SK-N-SH treated with all-trans-retinoic acid at 6 μM for 48 hours (cell line): ENCODE data around the gene DDX53.

Experiments used
- ARNTL ChIP-seq: fragments of 450-650 bp; formaldehyde crosslinking; IDR thresholded peaks from 2 replicates; pipeline ENCODE4 v1.5.0; 2020; ENCODE audit warnings: low read depth, mild to moderate bottlenecking, moderate library complexity, borderline replicate concordance
- BACH2 ChIP-seq: fragments of 250-450 bp; sonication (Bioruptor Pico); IDR thresholded peaks from 2 replicates; pipeline ENCODE4 v1.9.0; 2021; ENCODE audit warnings: mild to moderate bottlenecking, borderline replicate concordance
- ESRRG ChIP-seq: fragments of 250-450 bp; sonication (Bioruptor Pico); IDR thresholded peaks from 2 replicates; pipeline ENCODE4 v1.6.1; 2021; ENCODE audit warnings: mild to moderate bottlenecking
- ISL1 ChIP-seq: fragments of 250-450 bp; sonication (Bioruptor Pico); IDR thresholded peaks from 2 replicates; pipeline ENCODE4 v2.1.2; 2022; ENCODE audit warnings: mild to moderate bottlenecking, moderate library complexity
- OSR1 ChIP-seq: fragments of 250-450 bp; sonication (Bioruptor Pico); IDR thresholded peaks from 2 replicates; pipeline ENCODE4 v1.8.0; 2022; ENCODE audit warnings: moderate library complexity, mild to moderate bottlenecking, inconsistent platforms
- PPARA ChIP-seq: fragments of 250-450 bp; sonication (Bioruptor Pico); IDR thresholded peaks from 2 replicates; pipeline ENCODE4 v1.5.0; 2020; ENCODE audit warnings: mild to moderate bottlenecking, borderline replicate concordance
- RARB ChIP-seq: fragments of 250-450 bp; sonication (Bioruptor Pico); IDR thresholded peaks from 2 replicates; pipeline ENCODE4 v1.8.0; 2021; ENCODE audit warnings: mild to moderate bottlenecking, moderate library complexity
- SNAI2 ChIP-seq: fragments of 250-450 bp; sonication (Bioruptor Pico); IDR thresholded peaks from 2 replicates; pipeline ENCODE4 v1.5.0; 2020; ENCODE audit warnings: mild to moderate bottlenecking, moderate library complexity
- TCF4 ChIP-seq: fragments of 250-450 bp; sonication (Bioruptor Pico); IDR thresholded peaks from 2 replicates; pipeline ENCODE4 v1.8.0; 2021; ENCODE audit warnings: mild to moderate bottlenecking, moderate library complexity, borderline replicate concordance
- TOX ChIP-seq: fragments of 250-450 bp; sonication (Bioruptor Pico); IDR thresholded peaks from 2 replicates; pipeline ENCODE4 v1.8.0; 2021; ENCODE audit warnings: mild to moderate bottlenecking, moderate library complexity, borderline replicate concordance
- ZFP30 ChIP-seq: fragments of 450-650 bp; formaldehyde crosslinking; IDR thresholded peaks from 2 replicates; pipeline ENCODE4 v1.5.0; 2022; ENCODE audit warnings: mild to moderate bottlenecking, moderate library complexity
- TF ChIP-seq, protein P1 (sequence below): fragments of 250-450 bp; sonication (Bioruptor Pico); IDR thresholded peaks from 2 replicates; pipeline ENCODE4 v1.5.1; 2020; ENCODE audit warnings: low read depth, mild to moderate bottlenecking, moderate library complexity
- TF ChIP-seq, protein P2 (sequence below): fragments of 250-450 bp; sonication (Bioruptor Pico); IDR thresholded peaks from 2 replicates; pipeline ENCODE4 v1.8.0; 2020; ENCODE audit warnings: mild to moderate bottlenecking, moderate library complexity, borderline replicate concordance

DNA sequence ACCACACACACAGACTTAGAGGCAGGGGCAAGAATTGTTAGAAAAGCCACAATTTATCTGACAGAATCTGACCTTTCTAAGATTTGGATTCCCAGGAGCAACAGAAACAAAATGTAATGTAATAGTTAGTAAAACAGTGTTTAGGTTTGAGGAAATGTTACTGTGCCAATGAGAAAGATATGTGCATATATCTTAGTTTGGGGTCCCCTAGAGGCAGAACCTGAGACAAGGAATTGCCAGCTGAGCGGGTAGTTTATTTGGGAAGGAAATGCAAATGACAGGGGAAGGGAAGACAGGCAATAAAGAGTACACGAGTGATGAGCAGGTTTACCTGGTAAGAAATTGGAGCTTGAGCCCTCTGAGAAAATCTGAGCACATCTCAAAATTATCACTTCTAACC, 31.3 kb upstream of the DDX53 start:
- TF ChIP-seq RARB (CRISPR knock-in tag) (no peak), TOX (no peak), TCF4 (CRISPR knock-in tag) (no peak), ZFP30 (no peak), ESRRG (CRISPR knock-in tag) (no peak), BACH2 (CRISPR knock-in tag) (no peak), OSR1 (no peak), SNAI2 (CRISPR knock-in tag) (no peak), ARNTL (no peak), PPARA (CRISPR knock-in tag) (no peak), ISL1 (CRISPR knock-in tag) (no peak)
- TF ChIP-seq, protein P1, sequence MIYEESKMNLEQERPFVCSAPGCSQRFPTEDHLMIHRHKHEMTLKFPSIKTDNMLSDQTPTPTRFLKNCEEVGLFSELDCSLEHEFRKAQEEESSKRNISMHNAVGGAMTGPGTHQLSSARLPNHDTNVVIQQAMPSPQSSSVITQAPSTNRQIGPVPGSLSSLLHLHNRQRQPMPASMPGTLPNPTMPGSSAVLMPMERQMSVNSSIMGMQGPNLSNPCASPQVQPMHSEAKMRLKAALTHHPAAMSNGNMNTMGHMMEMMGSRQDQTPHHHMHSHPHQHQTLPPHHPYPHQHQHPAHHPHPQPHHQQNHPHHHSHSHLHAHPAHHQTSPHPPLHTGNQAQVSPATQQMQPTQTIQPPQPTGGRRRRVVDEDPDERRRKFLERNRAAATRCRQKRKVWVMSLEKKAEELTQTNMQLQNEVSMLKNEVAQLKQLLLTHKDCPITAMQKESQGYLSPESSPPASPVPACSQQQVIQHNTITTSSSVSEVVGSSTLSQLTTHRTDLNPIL, result no peak
- TF ChIP-seq, protein P2, sequence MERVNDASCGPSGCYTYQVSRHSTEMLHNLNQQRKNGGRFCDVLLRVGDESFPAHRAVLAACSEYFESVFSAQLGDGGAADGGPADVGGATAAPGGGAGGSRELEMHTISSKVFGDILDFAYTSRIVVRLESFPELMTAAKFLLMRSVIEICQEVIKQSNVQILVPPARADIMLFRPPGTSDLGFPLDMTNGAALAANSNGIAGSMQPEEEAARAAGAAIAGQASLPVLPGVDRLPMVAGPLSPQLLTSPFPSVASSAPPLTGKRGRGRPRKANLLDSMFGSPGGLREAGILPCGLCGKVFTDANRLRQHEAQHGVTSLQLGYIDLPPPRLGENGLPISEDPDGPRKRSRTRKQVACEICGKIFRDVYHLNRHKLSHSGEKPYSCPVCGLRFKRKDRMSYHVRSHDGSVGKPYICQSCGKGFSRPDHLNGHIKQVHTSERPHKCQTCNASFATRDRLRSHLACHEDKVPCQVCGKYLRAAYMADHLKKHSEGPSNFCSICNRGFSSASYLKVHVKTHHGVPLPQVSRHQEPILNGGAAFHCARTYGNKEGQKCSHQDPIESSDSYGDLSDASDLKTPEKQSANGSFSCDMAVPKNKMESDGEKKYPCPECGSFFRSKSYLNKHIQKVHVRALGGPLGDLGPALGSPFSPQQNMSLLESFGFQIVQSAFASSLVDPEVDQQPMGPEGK, result no peak
